Mucosa of rectum (tissue), 2 donors: ENCODE measurements around the gene AEN.

Source experiments
- H3K27ac ChIP-seq, 2 donors: one replicate each; pipeline ENCODE4 v1.7.0; 2013; ENCODE audit warnings: inconsistent platforms in 2 of 2, low read depth in 2 of 2, low read length in 2 of 2
- H3K27me3 ChIP-seq, 2 donors: one replicate each; pipeline ENCODE4 v1.7.0; 2013; ENCODE audit warnings: low read length in 2 of 2; ENCODE audit not compliant: control insufficient read depth in 2 of 2, insufficient read depth in 2 of 2
- H3K36me3 ChIP-seq, 2 donors: one replicate each; pipeline ENCODE4 v1.7.0; 2013; ENCODE audit warnings: low read length in 2 of 2; ENCODE audit not compliant: control insufficient read depth in 2 of 2, insufficient read depth in 2 of 2
- H3K4me1 ChIP-seq, 2 donors: one replicate each; pipeline ENCODE4 v1.7.0; 2013; ENCODE audit warnings: low read length in 2 of 2, mild to moderate bottlenecking in 1 of 2; ENCODE audit not compliant: control insufficient read depth in 2 of 2, insufficient read depth in 2 of 2
- H3K4me3 ChIP-seq, 2 donors: one replicate each; pipeline ENCODE4 v1.7.0; 2013; ENCODE audit warnings: low read length in 2 of 2
- H3K9ac ChIP-seq, 2 donors: one replicate each; pipeline ENCODE4 v1.7.0; 2013; ENCODE audit warnings: low read length in 2 of 2, low read depth in 1 of 2, mild to moderate bottlenecking in 1 of 2
- H3K9me3 ChIP-seq, 2 donors: one replicate each; pipeline ENCODE4 v1.7.0; 2013; ENCODE audit warnings: low read length in 2 of 2; ENCODE audit not compliant: control insufficient read depth in 2 of 2
- donor health status: healthy.
- donor health status: Normal muscosa, but diverticular disease.

AEN gene

DNA sequence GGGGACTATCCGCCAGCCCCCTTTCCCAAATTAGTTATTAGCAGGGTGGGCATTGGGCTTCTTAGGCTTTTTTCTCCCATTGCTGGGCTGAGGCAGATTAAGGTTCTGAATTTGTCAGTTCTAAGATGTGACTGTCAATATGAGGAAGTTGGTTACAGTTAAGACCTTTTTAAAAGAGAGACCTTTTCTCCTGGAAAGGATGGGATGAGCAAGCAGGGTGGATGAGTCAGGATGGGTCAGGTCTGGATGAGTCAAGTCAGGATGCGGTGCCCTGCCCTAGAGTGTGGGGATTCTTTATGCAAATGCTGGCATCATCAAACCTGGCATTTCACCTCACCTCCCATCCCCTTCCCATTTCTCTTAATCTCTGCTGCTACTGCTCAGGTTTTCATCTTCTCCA, 1.9 kb downstream of the AEN start:
- Histone ChIP-seq H3K9me3 (no peaks in the 10 kb centered on the region), H3K4me3 (no peak overlapping the region), H3K27ac (peak overlapping the region in 1 of 2 donors; percentile 34), H3K4me1 (peaks cover 29 to 38% of the 10 kb centered on the region in 2 donors), H3K27me3 (no peaks in the 10 kb centered on the region), H3K36me3 (peaks cover 10 to 13% of the 10 kb centered on the region in 2 donors), H3K9ac (peak overlapping the region in 1 of 2 donors; percentile 75)

DNA sequence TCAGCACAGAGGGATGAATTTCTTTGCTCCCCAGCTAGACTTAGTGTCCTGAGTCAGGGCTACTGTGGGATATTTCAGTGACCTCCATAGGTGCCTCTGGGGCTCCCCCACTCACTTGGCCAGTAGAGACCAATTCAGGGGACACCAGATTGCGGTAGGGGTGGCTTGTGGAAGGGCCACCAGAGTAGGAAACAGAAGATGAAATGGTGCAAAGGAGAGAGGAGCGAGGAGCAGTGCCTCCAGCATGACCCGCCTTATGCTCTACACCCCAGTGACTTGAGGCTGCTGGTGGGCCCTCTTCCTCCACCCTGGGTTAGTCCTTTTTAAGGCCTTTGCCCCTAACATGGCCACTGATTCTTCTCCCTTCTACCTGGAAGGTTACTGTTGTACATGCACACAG, 2.5 kb downstream of the AEN start:
- Histone ChIP-seq H3K27me3 (no peaks in the 10 kb centered on the region), H3K36me3 (peaks cover 10 to 16% of the 10 kb centered on the region in 2 donors), H3K9ac (no peak overlapping the region), H3K4me1 (peaks cover 29 to 38% of the 10 kb centered on the region in 2 donors), H3K4me3 (no peak overlapping the region), H3K9me3 (no peaks in the 10 kb centered on the region), H3K27ac (peak overlapping the region in 1 of 2 donors; percentile 50)

DNA sequence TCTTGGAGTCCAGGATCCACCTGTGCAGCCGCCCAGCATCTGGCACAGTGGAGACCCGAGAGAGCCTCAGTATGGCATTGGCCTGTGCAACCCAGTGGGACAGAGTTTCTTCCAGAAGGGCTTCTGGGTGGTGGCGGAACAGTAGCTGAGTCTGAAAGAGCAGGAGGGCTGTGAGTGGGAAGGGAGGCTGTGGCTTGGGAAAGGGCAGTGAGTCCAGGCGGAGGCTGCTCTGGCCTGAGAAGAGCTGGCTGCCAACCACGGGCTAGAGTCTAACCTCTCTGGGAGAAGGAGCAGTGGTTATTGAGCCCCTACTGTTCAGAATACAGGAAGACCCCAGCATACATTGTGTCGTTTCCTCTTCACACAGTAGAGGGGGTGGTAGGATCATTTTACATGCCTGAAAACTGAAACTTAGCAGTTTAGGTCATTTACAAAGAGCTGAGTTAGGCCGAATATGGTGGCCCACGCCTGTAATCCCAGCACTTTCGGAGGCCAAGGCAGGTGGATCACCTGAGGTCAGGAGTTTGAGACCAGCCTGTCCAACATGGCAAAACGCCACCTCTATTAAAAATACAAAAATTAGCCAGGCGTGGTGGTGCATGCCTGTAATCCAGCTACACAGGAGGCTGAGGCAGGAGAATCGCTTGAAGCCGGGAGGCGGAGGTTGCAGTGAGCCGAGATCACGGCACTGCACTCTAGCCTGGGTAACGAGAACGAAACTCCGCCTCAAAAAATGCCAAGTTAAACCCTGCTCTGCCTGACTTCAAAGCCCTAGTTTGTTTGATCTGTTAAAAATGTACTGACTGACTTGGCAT, 3.2 kb downstream of the AEN start:
- no peaks in the 10 kb centered on the region for H3K27me3 ChIP-seq
- peaks cover 29 to 38% of the 10 kb centered on the region in 2 donors for H3K4me1 ChIP-seq
- peaks cover 17 to 18% of the 10 kb centered on the region in 2 donors for H3K36me3 ChIP-seq
- H3K4me3 ChIP-seq, result peak overlapping the region in 1 of 2 donors; percentile 26
- peak overlapping the region in 1 of 2 donors; percentile 50 for H3K27ac ChIP-seq
- peak overlapping the region in 1 of 2 donors; percentile 32 for H3K9ac ChIP-seq
- H3K9me3 ChIP-seq, result no peaks in the 10 kb centered on the region

DNA sequence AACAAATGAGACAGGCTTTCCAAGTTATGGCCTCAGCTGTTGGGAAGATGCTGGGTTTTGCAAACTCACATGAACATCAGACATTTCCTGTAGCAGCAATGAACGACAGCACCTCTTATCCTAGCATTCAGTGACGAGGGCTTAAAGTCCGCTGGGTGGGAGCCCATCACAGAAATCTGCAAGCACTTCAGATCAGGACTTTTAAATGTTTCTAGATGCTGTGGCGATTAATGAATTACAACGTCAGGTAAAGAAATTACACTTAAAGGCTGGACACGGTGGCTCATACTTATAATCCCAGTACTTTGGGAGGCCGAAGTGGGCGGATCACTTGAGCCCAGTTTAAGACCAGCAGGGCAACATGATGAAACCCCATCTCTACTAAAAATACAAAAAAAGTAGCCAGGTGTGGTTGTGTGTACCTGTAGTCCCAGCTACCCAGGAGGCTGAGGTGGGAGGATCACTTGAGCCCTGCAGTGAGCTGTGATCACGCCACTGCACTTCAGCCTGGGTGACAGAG, 3.9 kb downstream of the AEN start:
- Histone ChIP-seq H3K9me3 (no peaks in the 10 kb centered on the region), H3K9ac (peak overlapping the region in 1 of 2 donors; percentile 32), H3K4me1 (peaks cover 29 to 41% of the 10 kb centered on the region in 2 donors), H3K36me3 (peaks cover 22 to 24% of the 10 kb centered on the region in 2 donors), H3K4me3 (peak overlapping the region in 1 of 2 donors; percentile 26), H3K27me3 (no peaks in the 10 kb centered on the region), H3K27ac (peak overlapping the region in 1 of 2 donors; percentile 50)

- H3K4me1 ChIP-seq, result peaks cover 30 to 37% of the 10 kb centered on the region in 2 donors
- no peaks in the 10 kb centered on the region for H3K9me3 ChIP-seq
- peaks cover 25 to 33% of the 10 kb centered on the region in 2 donors for H3K36me3 ChIP-seq
- H3K4me3 ChIP-seq, result no peak overlapping the region
- no peaks in the 10 kb centered on the region for H3K27me3 ChIP-seq
- H3K9ac ChIP-seq, result no peak overlapping the region
- H3K27ac ChIP-seq, result no peak overlapping the region
Measured at GRCh38 chr15:88625943-88626741, 5.0 kb downstream of the AEN start.

GRCh38 chr15:88627463-88627862, 6.3 kb downstream of the AEN start:
- H3K36me3 ChIP-seq, result peaks cover 25 to 38% of the 10 kb centered on the region in 2 donors
- peaks cover 24 to 27% of the 10 kb centered on the region in 2 donors for H3K4me1 ChIP-seq
- H3K27ac ChIP-seq, result peak overlapping the region; percentile 11 to 51
- H3K4me3 ChIP-seq, result no peak overlapping the region
- no peaks in the 10 kb centered on the region for H3K27me3 ChIP-seq
- H3K9ac ChIP-seq, result no peak overlapping the region
- H3K9me3 ChIP-seq, result no peaks in the 10 kb centered on the region

DNA sequence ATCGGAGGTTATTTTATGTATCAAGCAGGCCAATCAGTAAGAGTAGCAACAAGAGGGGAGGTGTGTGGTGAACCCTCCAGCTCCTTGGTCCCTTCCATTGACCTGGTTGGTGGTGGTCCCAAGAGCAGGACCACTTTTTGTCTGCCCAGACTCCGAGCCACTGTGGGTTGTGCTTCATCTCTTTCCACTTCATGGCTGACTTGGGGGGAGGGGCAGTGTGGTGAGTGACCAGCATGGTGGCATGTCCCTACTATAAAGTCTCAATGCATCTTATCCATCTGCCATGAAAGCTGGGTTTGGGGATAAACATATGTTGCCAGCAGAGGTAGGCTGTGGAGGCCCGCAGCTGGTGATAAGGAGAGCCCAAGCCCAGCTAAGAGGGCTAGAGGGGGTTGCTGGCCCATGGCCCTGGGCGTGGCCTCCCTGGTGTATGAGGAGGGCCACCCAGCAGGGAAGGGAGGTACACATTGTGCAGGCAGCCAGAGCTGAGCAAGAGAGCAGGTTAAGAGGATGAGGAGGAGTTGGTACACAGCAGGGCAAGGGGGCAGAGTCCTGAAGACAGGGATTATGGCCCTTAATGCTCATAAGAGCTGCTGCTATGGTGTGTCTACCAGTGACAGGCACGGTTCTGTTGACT, 7.0 kb downstream of the AEN start:
- no peaks in the 10 kb centered on the region for H3K9me3 ChIP-seq
- H3K27me3 ChIP-seq, result no peaks in the 10 kb centered on the region
- no peak overlapping the region for H3K9ac ChIP-seq
- no peak overlapping the region for H3K4me3 ChIP-seq
- H3K36me3 ChIP-seq, result peaks cover 25 to 38% of the 10 kb centered on the region in 2 donors
- H3K4me1 ChIP-seq, result peaks cover 20 to 22% of the 10 kb centered on the region in 2 donors
- H3K27ac ChIP-seq, result no peak overlapping the region

DNA sequence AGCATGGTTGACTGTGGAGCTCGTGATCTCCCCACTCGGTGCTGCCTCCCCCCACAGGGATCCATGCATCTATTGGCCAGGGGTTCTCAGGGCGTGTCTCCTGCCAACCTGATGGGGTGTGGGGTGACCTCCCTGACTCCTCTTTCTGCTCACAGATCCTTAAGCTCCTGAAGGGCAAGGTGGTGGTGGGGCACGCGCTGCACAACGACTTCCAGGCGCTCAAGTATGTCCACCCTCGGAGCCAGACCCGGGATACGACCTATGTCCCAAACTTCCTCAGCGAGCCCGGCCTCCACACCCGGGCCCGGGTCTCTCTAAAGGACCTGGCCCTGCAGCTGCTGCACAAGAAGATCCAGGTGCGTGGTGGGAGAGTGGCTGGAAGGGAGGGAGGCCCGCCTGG, 7.9 kb downstream of the AEN start:
- Histone ChIP-seq H3K9me3 (no peaks in the 10 kb centered on the region), H3K9ac (no peak overlapping the region), H3K27me3 (no peaks in the 10 kb centered on the region), H3K27ac (no peak overlapping the region), H3K4me1 (peaks cover 16 to 20% of the 10 kb centered on the region in 2 donors), H3K36me3 (peaks cover 25 to 38% of the 10 kb centered on the region in 2 donors), H3K4me3 (no peak overlapping the region)

- peak overlapping the region; percentile 18 to 45 for H3K27ac ChIP-seq
- H3K27me3 ChIP-seq, result no peaks in the 10 kb centered on the region
- no peak overlapping the region for H3K9ac ChIP-seq
- no peaks in the 10 kb centered on the region for H3K9me3 ChIP-seq
- no peak overlapping the region for H3K4me3 ChIP-seq
- peaks cover 25 to 38% of the 10 kb centered on the region in 2 donors for H3K36me3 ChIP-seq
- H3K4me1 ChIP-seq, result peaks cover 10 to 14% of the 10 kb centered on the region in 2 donors
Measured at GRCh38 chr15:88630141-88630721, 9.1 kb downstream of the AEN start.
